Transverse colon (tissue), 4 donors: Measurements from ENCODE around the gene OBSL1.

ENCODE experiments used
- CTCF ChIP-seq, 5 experiments: fragments of 200-600 bp in 3 of 5; fragments of 450-650 bp in 2 of 5; sonication (generic) in 3 of 5; IDR thresholded peaks; 1 replicate in 2 of 5; 2 replicates in 3 of 5; pipeline ENCODE4 v1.5.1; 2016 to 2017; ENCODE audit warnings: antibody characterized with exemption in 5 of 5, inconsistent platforms in 3 of 5, mild to moderate bottlenecking in 2 of 5, moderate library complexity in 1 of 5
- EP300 ChIP-seq: sonication (generic); formaldehyde crosslinking; IDR thresholded peaks from one replicate; pipeline ENCODE4 v1.6.1; 2017; ENCODE audit warnings: antibody characterized with exemption, low read depth
- POLR2AphosphoS5 ChIP-seq, 3 donors: sonication (generic); formaldehyde crosslinking; IDR thresholded peaks; one replicate each; pipeline ENCODE4 v1.6.1; 2016; ENCODE audit warnings: antibody characterized with exemption in 3 of 3

- TF ChIP-seq CTCF (IDR thresholded peaks at IDR 0.05) = no peak
- TF ChIP-seq POLR2AphosphoS5 (IDR thresholded peaks at IDR 0.05) = no peak
- no peak for TF ChIP-seq EP300
Measured at GRCh38 chr2:219613461-219614070, 42.2 kb upstream of the OBSL1 start.
